H1 (cell line): ENCODE data around the gene CHST10. TPM values are rescaled to one million over a fixed set of nuclear protein-coding genes. Genes with fewer than 3 reads are reported as not detected.
A peak's percentile ranks its signal among the peaks of the same experiment; 100 is the strongest.

Source experiments
- CTCF ChIA-PET: fragments of 300-600 bp; sonication (Branson Sonifier 250); formaldehyde crosslinking; loops from one replicate; lab custom pipeline; 2021; ENCODE audit not compliant: partially characterized antibody; lab: Charles Lee
- POLR2A ChIA-PET: fragments of 300-600 bp; sonication (Branson Sonifier 250); formaldehyde crosslinking; loops from one replicate; lab custom pipeline; 2021; ENCODE audit warnings: inconsistent platforms; ENCODE audit not compliant: partially characterized antibody; lab: Charles Lee
- DNase-seq, 2 experiments: peaks; one replicate each; pipeline versions ENCODE4 v3.0.0 to v3.0.0-alpha.2; 2010 to 2022; ENCODE audit warnings: low spot score in 2 of 2, low read depth in 1 of 2, mixed read lengths in 1 of 2
- FAIRE-seq: peaks from 2 replicates; lab custom pipeline; 2011; peaks lifted over from hg19 to GRCh38; lab: Jason Lieb, UNC
- H2AFZ ChIP-seq: 2 replicates; pipeline ENCODE4 v1.8.1; 2012; ENCODE audit warnings: low read length, inconsistent platforms
- H2AK5ac ChIP-seq: 2 replicates; pipeline ENCODE4 v1.6.1; 2013; ENCODE audit warnings: low read depth, low read length
- H2BK120ac ChIP-seq: replicated peaks from 2 replicates; pipeline ENCODE3; 2013; ENCODE audit warnings: low read depth, low read length, inconsistent platforms
- H2BK12ac ChIP-seq: 2 replicates; pipeline ENCODE4 v1.6.1; 2013; ENCODE audit warnings: low read depth, low read length
- H2BK15ac ChIP-seq: 2 replicates; pipeline ENCODE4 v1.6.1; 2013; ENCODE audit warnings: low read length
- H2BK20ac ChIP-seq: 2 replicates; pipeline ENCODE4 v1.6.1; 2013; ENCODE audit warnings: low read length
- H2BK5ac ChIP-seq: 2 replicates; pipeline ENCODE4 v1.6.1; 2013; ENCODE audit warnings: low read depth, low read length
- H3K14ac ChIP-seq: 2 replicates; pipeline ENCODE4 v1.6.1; 2013; ENCODE audit warnings: inconsistent platforms; ENCODE audit not compliant: insufficient read length
- H3K18ac ChIP-seq: 2 replicates; pipeline ENCODE4 v1.6.1; 2013; ENCODE audit warnings: low read length; ENCODE audit errors: extremely low read depth
- H3K23ac ChIP-seq: 2 replicates; pipeline ENCODE4 v1.6.1; 2013; ENCODE audit warnings: inconsistent platforms; ENCODE audit not compliant: insufficient read length
- H3K23me2 ChIP-seq: 2 replicates; pipeline ENCODE4 v1.6.1; 2013; ENCODE audit warnings: low read depth, low read length
- H3K27ac ChIP-seq: 2 replicates; pipeline ENCODE4 v1.6.1; 2011; ENCODE audit warnings: low read depth, low read length, inconsistent platforms
- H3K27me3 ChIP-seq, 4 experiments: replicated peaks in 1 of 4; 1 replicate in 1 of 4; 2 replicates in 3 of 4; pipeline versions ENCODE4 v1.6.1 to v1.8.1; 2011 to 2013; ENCODE audit warnings: low read length in 3 of 4, mild to moderate bottlenecking in 3 of 4, inconsistent platforms in 2 of 4, mixed read lengths in 2 of 4, moderate library complexity in 1 of 4; ENCODE audit not compliant: control insufficient read depth in 3 of 4, insufficient read depth in 3 of 4; ENCODE audit errors: extremely low read depth in 1 of 4
- H3K36me3 ChIP-seq, 4 experiments: 2 replicates each; pipeline versions ENCODE4 v1.6.1 to v1.8.1; 2011 to 2013; ENCODE audit warnings: mild to moderate bottlenecking in 4 of 4, low read length in 3 of 4, moderate library complexity in 2 of 4, control low read depth in 1 of 4, inconsistent platforms in 1 of 4; ENCODE audit not compliant: insufficient read depth in 4 of 4, control insufficient read depth in 2 of 4
- H3K4ac ChIP-seq: replicated peaks from 2 replicates; pipeline ENCODE3; 2013; ENCODE audit warnings: low read length, low read depth, mixed read lengths, inconsistent platforms; ENCODE audit not compliant: insufficient read length
- H3K4me1 ChIP-seq, 4 experiments: replicated peaks in 1 of 4; 1 replicate in 1 of 4; 2 replicates in 3 of 4; pipeline versions ENCODE4 v1.6.1 to v1.8.1; 2011 to 2013; ENCODE audit warnings: low read length in 3 of 4, inconsistent platforms in 2 of 4, mixed read lengths in 1 of 4; ENCODE audit not compliant: insufficient read depth in 4 of 4, control insufficient read depth in 3 of 4
- H3K4me2 ChIP-seq, 2 experiments: 2 replicates each; pipeline versions ENCODE4 v1.6.1 to v1.8.1; 2011 to 2013; ENCODE audit warnings: low read depth in 2 of 2, low read length in 2 of 2, control low read depth in 1 of 2, inconsistent platforms in 1 of 2, mild to moderate bottlenecking in 1 of 2; ENCODE audit not compliant: insufficient read depth in 1 of 2
- H3K4me3 ChIP-seq, 4 experiments: fragments of 200-600, 300-600 bp in 1 of 4; sonication (generic), shearing (Covaris generic), sonication (Bioruptor Twin) in 1 of 4; 2 replicates each; pipeline versions ENCODE4 v1.5.1 to v1.8.1; 2011 to 2016; ENCODE audit warnings: low read length in 4 of 4, low read depth in 3 of 4, control low read depth in 2 of 4, inconsistent platforms in 2 of 4, mild to moderate bottlenecking in 2 of 4, mixed read lengths in 1 of 4, moderate library complexity in 1 of 4; ENCODE audit not compliant: insufficient read depth in 2 of 4; ENCODE audit errors: extremely low read depth in 1 of 4
- H3K56ac ChIP-seq: replicated peaks from 2 replicates; pipeline ENCODE3; 2013; ENCODE audit warnings: low read depth, mild to moderate bottlenecking, mixed read lengths, low read length, inconsistent platforms; ENCODE audit not compliant: insufficient read length
- H3K79me1 ChIP-seq: 2 replicates; pipeline ENCODE4 v1.6.1; 2013; ENCODE audit warnings: low read depth, low read length, control low read depth
- H3K79me2 ChIP-seq, 2 experiments: 2 replicates each; pipeline versions ENCODE4 v1.6.1 to v1.8.1; 2012 to 2013; ENCODE audit warnings: low read length in 2 of 2, mild to moderate bottlenecking in 2 of 2, inconsistent platforms in 1 of 2; ENCODE audit not compliant: insufficient read depth in 2 of 2, control insufficient read depth in 1 of 2
- H3K9ac ChIP-seq, 4 experiments: replicated peaks in 1 of 4; 1 replicate in 1 of 4; 2 replicates in 3 of 4; pipeline versions ENCODE4 v1.6.1 to v1.8.1; 2011 to 2013; ENCODE audit warnings: low read depth in 3 of 4, low read length in 3 of 4, control low read depth in 2 of 4, mild to moderate bottlenecking in 2 of 4, moderate library complexity in 2 of 4, inconsistent platforms in 1 of 4; ENCODE audit errors: extremely low read depth in 1 of 4
- H3K9me3 ChIP-seq, 2 experiments: 2 replicates each; pipeline versions ENCODE4 v1.6.1 to v1.8.1; 2012 to 2013; ENCODE audit warnings: mild to moderate bottlenecking in 2 of 2, moderate library complexity in 2 of 2, control low read depth in 1 of 2, inconsistent platforms in 1 of 2, low read depth in 1 of 2, low read length in 1 of 2, mixed read lengths in 1 of 2; ENCODE audit not compliant: insufficient read depth in 2 of 2
- H4K20me1 ChIP-seq, 2 experiments: replicated peaks in 1 of 2; 2 replicates each; pipeline versions ENCODE3 to v1.8.1; 2011 to 2013; ENCODE audit warnings: inconsistent platforms in 2 of 2, low read length in 2 of 2, mild to moderate bottlenecking in 1 of 2; ENCODE audit not compliant: insufficient read depth in 2 of 2, control insufficient read depth in 1 of 2
- H4K5ac ChIP-seq: 2 replicates; pipeline ENCODE4 v1.6.1; 2013; ENCODE audit warnings: low read length, low read depth, mixed read lengths, inconsistent platforms; ENCODE audit not compliant: insufficient read length
- H4K8ac ChIP-seq: 2 replicates; pipeline ENCODE4 v1.8.0; 2013; ENCODE audit warnings: mild to moderate bottlenecking, moderate library complexity, low read length, inconsistent platforms; ENCODE audit not compliant: insufficient read depth; ENCODE audit errors: extremely low read depth
- H4K91ac ChIP-seq: replicated peaks from 2 replicates; pipeline ENCODE3; 2013; ENCODE audit warnings: low read length, mixed read lengths, inconsistent platforms; ENCODE audit not compliant: insufficient read length
- ATF3 ChIP-seq: IDR thresholded peaks from 2 replicates; pipeline ENCODE4 v1.6.1; 2011; ENCODE audit warnings: low read depth, mild to moderate bottlenecking, low read length; ENCODE audit not compliant: insufficient read depth
- CHD1 ChIP-seq: IDR thresholded peaks from 2 replicates; pipeline ENCODE4 v1.6.1; 2012; ENCODE audit warnings: low read depth, low read length, improper control_type of control experiment
- CHD2 ChIP-seq: IDR thresholded peaks from 2 replicates; pipeline ENCODE4 v1.6.1; 2012; ENCODE audit warnings: low read length, improper control_type of control experiment
- CTBP2 ChIP-seq: IDR thresholded peaks from 2 replicates; pipeline ENCODE4 v1.7.0; 2011; ENCODE audit warnings: borderline replicate concordance, mild to moderate bottlenecking, moderate library complexity, mixed read lengths, low read length; ENCODE audit not compliant: insufficient read depth, insufficient read length
- EP300 ChIP-seq, 2 experiments: IDR thresholded peaks; 1 replicate in 1 of 2; 2 replicates in 1 of 2; pipeline ENCODE4 v1.6.1; 2011 to 2012; ENCODE audit warnings: low read depth in 2 of 2, low read length in 2 of 2, mild to moderate bottlenecking in 2 of 2, borderline replicate concordance in 1 of 2, inconsistent platforms in 1 of 2, moderate library complexity in 1 of 2
- NANOG ChIP-seq: IDR thresholded peaks from 2 replicates; pipeline ENCODE4 v1.6.1; 2011; ENCODE audit warnings: low read length, low read depth, mild to moderate bottlenecking, inconsistent platforms; ENCODE audit not compliant: insufficient read depth, poor library complexity, severe bottlenecking
- POLR2A ChIP-seq, 2 experiments: IDR thresholded peaks; 1 replicate in 1 of 2; 2 replicates in 1 of 2; pipeline ENCODE4 v1.6.1; 2011; ENCODE audit warnings: low read depth in 2 of 2, low read length in 2 of 2, mild to moderate bottlenecking in 2 of 2; ENCODE audit errors: control extremely low read depth in 1 of 2
- TAF7 ChIP-seq: optimal IDR thresholded peaks from 2 replicates; pipeline ENCODE3; 2011; ENCODE audit warnings: low read depth, mild to moderate bottlenecking, inconsistent platforms, low read length, moderate library complexity, borderline replicate concordance
- WGBS, 2 experiments: shearing (Covaris generic) in 1 of 2; methylation state at CpG; one replicate each; pipeline versions ENCODE4 v1.1.6 to v1.1.7; 2013 to 2015; ENCODE audit warnings: low lambda C conversion rate in 2 of 2, mixed read lengths in 2 of 2, inconsistent platforms in 1 of 2, low coverage in 1 of 2, missing lambda C conversion rate in 1 of 2; ENCODE audit not compliant: insufficient replicate concordance in 2 of 2, insufficient coverage in 1 of 2, insufficient read length in 1 of 2; ENCODE audit errors: extremely low coverage in 1 of 2, missing lambda C conversion rate in 1 of 2; 5-methylcytosine and 5-hydroxymethylcytosine counted together
- polyA plus RNA-seq, 7 experiments: library from polyadenylated mRNA; depleted of rRNA in 3 of 7; stranded (reverse) in 5 of 7; unstranded in 2 of 7; fragments of >200 nt in 5 of 7; fragments of 200-250 nt in 2 of 7; gene quantifications; 1 replicate in 5 of 7; 2 replicates in 1 of 7; 4 replicates in 1 of 7; pipeline versions ENCODE4 v1.2.1 to v1.2.3, GENCODE V29; 2011 to 2013; ENCODE audit warnings: missing spikeins in 2 of 7, mixed read lengths in 2 of 7
- total RNA-seq: library from RNA; stranded (reverse); fragmentation: NEBNext Ultra II Directional; extraction: Animal tissue kit (Norgen Biotek cat#: 25700); gene quantifications from 2 replicates; pipeline ENCODE4 v1.2.1, GENCODE V29; 2021

Gene CHST10
- total and polyA plus RNA-seq, 2 of the 8 experiments (the other 6 are each of a cell fraction or from before 2014, with no cell fraction given): 27.3 to 29.1 TPM

- WGBS, 2 experiments: 74% methylated on average over 4 of the region's 4 CpGs; no CpG with 5 or more reads in 1 of the 2 experiments
- CTCF ChIA-PET: interaction anchor here (0.6 to 9.7 kb wide), 4 partner anchors 10 to 150 kb away, joined by 3 to 38 read pairs (median 8); no protein-coding TSS in a partner anchor
These were observed 5.0 kb downstream of the CHST10 start for GRCh38 chr2:100412466-100412865.

More at GRCh38 chr2:100412466-100412865, 5.0 kb downstream of the CHST10 start:
- Histone ChIP-seq H4K8ac (no peak overlapping the region), H3K4me3 (peak overlapping the region in 2 of 4 experiments; percentile 10 to 37; a peak in 2 of 8 replicates), H4K5ac (no peak overlapping the region), H2BK12ac (peak overlapping the region; percentile 52; the same call in 1 of the 2 replicates), H2BK15ac (no peak overlapping the region), H3K79me2 (peaks cover 7 to 65% of the 10 kb centered on the region in 2 experiments), H3K79me1 (peaks cover 11% of the 10 kb centered on the region), H4K91ac (peak overlapping the region; percentile 50), H2AFZ (no peak overlapping the region), H3K36me3 (peaks cover 0 to 3% (median 1%) of the 10 kb centered on the region in 4 experiments; a peak in 4 of 8 replicates), H3K27ac (peak overlapping the region; percentile 82), H3K23ac (no peak overlapping the region), H3K9ac (no peak overlapping the region; a peak in 2 of 7 replicates), H3K18ac (peak overlapping the region; percentile 65; the same call in 1 of the 2 replicates), H2AK5ac (peak overlapping the region; percentile 87), H3K9me3 (no peaks in the 10 kb centered on the region), H2BK5ac (peak overlapping the region; percentile 97), H4K20me1 (peaks cover 0 to 4% of the 10 kb centered on the region in 2 experiments), H3K14ac (no peak overlapping the region), H3K56ac (no peak overlapping the region), H3K23me2 (peaks cover 7% of the 10 kb centered on the region), H3K4me1 (peaks cover 26 to 57% (median 39%) of the 10 kb centered on the region in 4 experiments), H2BK20ac (peak overlapping the region; percentile 84; the same call in 1 of the 2 replicates), H3K4me2 (peak overlapping the region; percentile 49 to 75; a peak in 3 of 4 replicates), H3K27me3 (no peaks in the 10 kb centered on the region), H2BK120ac (peak overlapping the region; percentile 36), H3K4ac (no peak overlapping the region)
- FAIRE-seq (no peak), DNase-seq (peak in 1 of 2 experiments; percentile 32)
- POLR2A ChIA-PET: interaction anchor here (0.8 to 1.3 kb wide), 3 partner anchors 12 to 150 kb away, joined by 3 to 4 read pairs (median 4); partner anchors contain the start of gene PDCL3
- TF ChIP-seq CHD1 (no peak), CHD2 (no peak), CTBP2 (no peak), ATF3 (no peak), EP300 (IDR thresholded peaks at IDR 0.05; ENCODE audit: borderline replicate concordance in 1 of 2, low read depth in 2 of 2, low read length in 2 of 2) (no peak), NANOG (no peak), TAF7 (no peak), POLR2A (IDR thresholded peaks at IDR 0.05; ENCODE audit: control extremely low read depth in 1 of 2, low read depth in 2 of 2, low read length in 2 of 2) (peak in 1 of 2 experiments; percentile 31; a peak in 2 of 3 replicates)
